ENCODE measurements around the gene PTPRD. TPM values are rescaled to one million over a fixed set of nuclear protein-coding genes. Genes with fewer than 3 reads are reported as not detected.

Gene PTPRD
- total RNA-seq, 2 experiments from 2014 or later: 0.10 TPM; not detected in 1

- H3K4me1 Mint-ChIP-seq (ENCODE audit: low read depth): no peaks in the 10 kb centered on the region
- H3K4me3 Mint-ChIP-seq: no peak overlapping the region
- H3K36me3 Mint-ChIP-seq: no peaks in the 10 kb centered on the region
- no peak overlapping the region for H3K27ac Mint-ChIP-seq
- peaks cover 1% of the 10 kb centered on the region for H3K27me3 Mint-ChIP-seq
- DNase-seq: no peak
- ChIA-PET CTCF (no interaction called here), POLR2A (interaction anchor here (0.6 kb wide), 1 partner anchor 12 kb away, joined by 4 read pairs; no protein-coding TSS in a partner anchor)
- intact Hi-C loops (cut with micrococcal nuclease): no loop called here
- H3K9me3 Mint-ChIP-seq: no peaks in the 10 kb centered on the region
Measured at GRCh38 chr9:8474937-8475336, 2137.9 kb downstream of the PTPRD start.

DNA sequence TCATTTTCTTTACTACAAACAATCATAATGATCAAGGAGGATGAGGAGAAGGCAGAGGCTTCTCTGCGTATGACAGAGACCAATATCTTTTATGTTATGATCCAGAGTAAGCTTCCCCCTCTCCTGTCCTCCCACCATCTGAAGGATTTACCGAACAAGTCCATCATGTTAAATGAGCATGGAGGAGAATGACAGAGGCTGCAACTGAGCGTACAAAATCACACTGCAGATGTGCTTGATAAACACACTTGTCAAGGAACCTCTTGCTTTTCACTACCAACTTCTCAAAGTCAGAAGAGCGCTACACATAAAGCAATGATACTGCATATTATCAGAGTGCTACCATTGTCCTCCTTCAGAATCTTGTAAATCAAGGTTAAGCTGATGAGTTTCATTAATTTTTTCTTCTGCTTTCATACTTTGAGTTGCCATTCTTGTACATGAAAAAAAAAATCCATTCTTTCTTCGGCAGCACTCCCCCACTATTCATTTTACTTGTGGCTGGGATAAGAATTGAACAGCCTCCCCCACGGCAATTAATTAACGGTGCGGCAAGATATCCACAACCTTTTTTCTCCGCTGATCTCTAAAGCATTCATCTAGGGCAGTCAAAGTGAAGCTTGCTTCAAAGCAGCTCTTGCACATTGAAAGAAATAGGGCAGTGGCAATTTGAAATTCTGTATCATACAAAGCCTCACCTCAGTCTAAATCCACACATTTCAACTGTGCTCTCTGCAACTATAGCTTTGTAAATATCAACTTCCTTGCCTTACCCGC, 2139.4 kb downstream of the PTPRD start:
- intact Hi-C loops (cut with micrococcal nuclease): no loop called here

GRCh38 chr9:8468045-8468637, 2144.7 kb downstream of the PTPRD start:
- CTCF ChIA-PET: no interaction called here
- no peak overlapping the region for H3K27ac Mint-ChIP-seq
- intact Hi-C loops (cut with micrococcal nuclease): no loop called here

More for the DNA sequence above, 2139.4 kb downstream of the PTPRD start:
- Mint-ChIP-seq H3K9me3 (no peaks in the 10 kb centered on the region), H3K36me3 (no peaks in the 10 kb centered on the region), H3K4me1 (ENCODE audit: low read depth) (no peaks in the 10 kb centered on the region), H3K4me3 (no peak overlapping the region), H3K27me3 (no peaks in the 10 kb centered on the region), H3K27ac (no peak overlapping the region)
- ChIA-PET POLR2A (no interaction called here), CTCF (no interaction called here)
- no peak for DNase-seq

DNA sequence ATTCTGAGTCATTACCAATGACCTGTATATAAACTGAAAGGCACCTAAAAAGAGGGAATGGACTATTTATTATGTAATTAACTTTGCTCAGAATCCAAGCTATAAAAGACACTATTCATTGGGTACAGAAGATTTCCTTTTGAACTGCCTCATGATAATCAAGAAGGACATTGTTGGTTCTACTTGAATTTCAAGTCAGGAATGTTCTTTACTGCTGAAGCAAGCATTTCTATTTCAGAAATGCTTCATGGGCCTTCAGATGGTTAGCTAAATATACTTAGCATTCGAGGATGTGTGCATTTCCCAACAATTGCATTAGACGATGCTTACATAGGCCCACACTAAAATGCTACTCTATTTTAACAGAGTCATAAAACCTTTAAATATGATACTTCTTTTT, 2155.0 kb downstream of the PTPRD start:
- Mint-ChIP-seq H3K27ac (no peak overlapping the region), H3K36me3 (no peaks in the 10 kb centered on the region), H3K27me3 (no peaks in the 10 kb centered on the region), H3K4me3 (no peak overlapping the region), H3K9me3 (no peaks in the 10 kb centered on the region), H3K4me1 (ENCODE audit: low read depth) (no peaks in the 10 kb centered on the region)
- DNase-seq: no peak
- intact Hi-C loops (cut with micrococcal nuclease): no loop called here
- ChIA-PET CTCF (no interaction called here), POLR2A (interaction anchor here (0.6 kb wide), 1 partner anchor 1045 kb away, joined by 3 read pairs; no protein-coding TSS in a partner anchor)

More at GRCh38 chr9:8468045-8468637, 2144.7 kb downstream of the PTPRD start:
- no peak for DNase-seq
- H3K4me3 Mint-ChIP-seq: no peak overlapping the region
- POLR2A ChIA-PET: no interaction called here
- no peaks in the 10 kb centered on the region for H3K27me3 Mint-ChIP-seq
- no peaks in the 10 kb centered on the region for H3K36me3 Mint-ChIP-seq
- H3K4me1 Mint-ChIP-seq (ENCODE audit: low read depth): no peaks in the 10 kb centered on the region
- no peaks in the 10 kb centered on the region for H3K9me3 Mint-ChIP-seq

DNA sequence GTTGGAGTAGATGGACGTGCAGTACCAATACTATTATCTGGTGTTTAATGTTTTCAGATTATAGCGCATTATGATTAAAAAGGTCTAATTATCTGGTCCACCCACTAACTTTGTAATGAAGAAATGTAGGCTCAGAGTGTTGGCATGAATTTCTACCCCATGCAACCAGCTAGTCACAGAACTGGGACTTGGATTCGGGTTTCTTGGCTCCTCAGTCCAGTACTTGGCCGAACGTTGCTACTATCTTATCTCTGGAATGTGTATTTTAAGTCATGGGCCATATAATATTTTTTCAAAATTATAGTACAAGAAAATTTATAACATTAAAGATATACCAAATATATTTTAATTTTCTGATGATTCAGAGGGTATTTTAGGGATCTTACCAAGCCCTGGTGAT, 2155.7 kb downstream of the PTPRD start:
- no peak for DNase-seq
- H3K27ac Mint-ChIP-seq: no peak overlapping the region
- H3K4me3 Mint-ChIP-seq: no peak overlapping the region
- H3K27me3 Mint-ChIP-seq: no peaks in the 10 kb centered on the region
- H3K4me1 Mint-ChIP-seq (ENCODE audit: low read depth): no peaks in the 10 kb centered on the region
- H3K36me3 Mint-ChIP-seq: no peaks in the 10 kb centered on the region
- ChIA-PET CTCF (no interaction called here), POLR2A (interaction anchor here (0.6 kb wide), 1 partner anchor 1046 kb away, joined by 3 read pairs; no protein-coding TSS in a partner anchor)
- H3K9me3 Mint-ChIP-seq: no peaks in the 10 kb centered on the region
- intact Hi-C loops (cut with micrococcal nuclease): no loop called here

DNA sequence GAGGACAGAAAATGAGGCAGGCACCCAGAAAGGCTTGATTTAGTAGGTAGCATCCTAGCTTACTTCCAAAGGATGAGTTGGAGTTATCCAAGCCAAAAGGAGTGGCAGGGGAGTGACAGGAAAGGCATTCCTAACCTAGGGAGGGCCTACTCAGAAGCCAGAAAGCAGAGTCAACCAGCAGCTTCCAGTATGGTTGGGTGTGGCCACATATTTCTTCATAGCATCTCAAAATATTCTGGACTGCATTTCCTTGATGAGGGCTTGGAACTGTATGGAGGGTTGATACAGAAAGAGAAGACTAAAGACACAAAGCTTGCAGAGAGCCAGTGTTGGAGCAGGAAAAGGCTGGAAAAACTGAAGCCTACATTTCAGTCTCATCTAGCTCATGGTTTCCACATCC, 2156.5 kb downstream of the PTPRD start:
- no peak for DNase-seq
- Mint-ChIP-seq H3K27ac (no peak overlapping the region), H3K36me3 (no peaks in the 10 kb centered on the region), H3K9me3 (no peaks in the 10 kb centered on the region), H3K4me1 (ENCODE audit: low read depth) (no peaks in the 10 kb centered on the region), H3K4me3 (no peak overlapping the region), H3K27me3 (no peaks in the 10 kb centered on the region)
- ChIA-PET CTCF (no interaction called here), POLR2A (no interaction called here)
- intact Hi-C loops (cut with micrococcal nuclease): no loop called here

- intact Hi-C loops (cut with micrococcal nuclease): no loop called here
- POLR2A ChIA-PET: no interaction called here
- CTCF ChIA-PET: no interaction called here
- H3K27me3 Mint-ChIP-seq: no peaks in the 10 kb centered on the region
- no peak for DNase-seq
- no peak overlapping the region for H3K27ac Mint-ChIP-seq
- no peaks in the 10 kb centered on the region for H3K36me3 Mint-ChIP-seq
- H3K4me3 Mint-ChIP-seq: no peak overlapping the region
- H3K4me1 Mint-ChIP-seq (ENCODE audit: low read depth): no peaks in the 10 kb centered on the region
- H3K9me3 Mint-ChIP-seq: no peaks in the 10 kb centered on the region
Measured at GRCh38 chr9:8450810-8451545, 2161.8 kb downstream of the PTPRD start.

GRCh38 chr9:8448226-8448625, 2164.6 kb downstream of the PTPRD start:
- Mint-ChIP-seq H3K27ac (no peak overlapping the region), H3K9me3 (no peaks in the 10 kb centered on the region), H3K36me3 (no peaks in the 10 kb centered on the region), H3K4me1 (ENCODE audit: low read depth) (no peaks in the 10 kb centered on the region), H3K27me3 (no peaks in the 10 kb centered on the region), H3K4me3 (no peak overlapping the region)
- ChIA-PET POLR2A (no interaction called here), CTCF (no interaction called here)
- DNase-seq: no peak
- intact Hi-C loops (cut with micrococcal nuclease): no loop called here

DNA sequence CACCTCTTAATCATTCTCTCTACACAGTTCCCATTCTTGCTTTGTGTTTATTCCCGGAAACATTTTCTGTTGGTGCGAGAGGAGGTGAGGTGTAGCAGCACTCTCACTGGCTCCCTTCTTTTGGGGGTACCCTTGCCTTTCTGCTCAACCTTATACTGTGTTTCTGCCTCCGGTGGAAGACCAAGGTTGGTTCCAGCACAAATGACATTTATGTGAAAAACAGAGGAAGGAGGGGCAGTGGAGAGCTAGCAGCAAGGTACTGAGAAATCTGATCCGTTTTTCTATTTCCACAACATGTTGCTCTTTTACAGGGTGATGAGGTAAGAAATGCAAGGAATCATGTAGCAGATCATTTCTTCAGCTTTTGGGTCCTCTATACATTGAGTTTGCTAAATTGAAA, 2165.2 kb downstream of the PTPRD start:
- CTCF ChIA-PET: no interaction called here
- H3K4me3 Mint-ChIP-seq: no peak overlapping the region
- no peaks in the 10 kb centered on the region for H3K27me3 Mint-ChIP-seq
- H3K27ac Mint-ChIP-seq: no peak overlapping the region
- no peaks in the 10 kb centered on the region for H3K36me3 Mint-ChIP-seq
- POLR2A ChIA-PET: no interaction called here
- no peaks in the 10 kb centered on the region for H3K4me1 Mint-ChIP-seq (ENCODE audit: low read depth)
- DNase-seq: no peak
- intact Hi-C loops (cut with micrococcal nuclease): no loop called here
- H3K9me3 Mint-ChIP-seq: no peaks in the 10 kb centered on the region

DNA sequence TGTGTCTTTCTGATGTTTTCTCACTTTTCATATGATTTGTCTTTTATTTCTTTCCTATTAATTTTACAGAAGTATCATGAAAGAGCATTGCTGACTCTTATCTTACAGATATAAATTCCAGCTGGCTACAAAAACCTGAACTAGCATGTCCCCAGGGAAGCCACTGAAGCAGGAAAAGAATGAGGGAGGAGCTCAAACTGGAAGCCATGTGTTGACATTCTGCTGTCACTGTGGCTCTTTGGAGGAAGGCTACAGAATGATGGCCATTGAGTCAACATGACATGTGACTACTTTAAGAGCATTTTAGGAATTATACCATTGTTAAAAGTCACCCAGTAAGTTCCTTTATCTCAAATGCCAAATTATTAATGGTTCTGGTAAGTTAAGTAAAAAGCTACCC, 2174.9 kb downstream of the PTPRD start:
- intact Hi-C loops (cut with micrococcal nuclease): no loop called here
- H3K27me3 Mint-ChIP-seq: no peaks in the 10 kb centered on the region
- no peak for DNase-seq
- H3K4me1 Mint-ChIP-seq (ENCODE audit: low read depth): peaks cover 6% of the 10 kb centered on the region
- H3K4me3 Mint-ChIP-seq: no peak overlapping the region
- ChIA-PET CTCF (no interaction called here), POLR2A (no interaction called here)
- no peaks in the 10 kb centered on the region for H3K9me3 Mint-ChIP-seq
- H3K27ac Mint-ChIP-seq: no peak overlapping the region
- no peaks in the 10 kb centered on the region for H3K36me3 Mint-ChIP-seq

- intact Hi-C loops (cut with micrococcal nuclease): no loop called here
- CTCF ChIA-PET: no interaction called here
- no peaks in the 10 kb centered on the region for H3K36me3 Mint-ChIP-seq
Measured at GRCh38 chr9:8437259-8437658, 2175.5 kb downstream of the PTPRD start.

DNA sequence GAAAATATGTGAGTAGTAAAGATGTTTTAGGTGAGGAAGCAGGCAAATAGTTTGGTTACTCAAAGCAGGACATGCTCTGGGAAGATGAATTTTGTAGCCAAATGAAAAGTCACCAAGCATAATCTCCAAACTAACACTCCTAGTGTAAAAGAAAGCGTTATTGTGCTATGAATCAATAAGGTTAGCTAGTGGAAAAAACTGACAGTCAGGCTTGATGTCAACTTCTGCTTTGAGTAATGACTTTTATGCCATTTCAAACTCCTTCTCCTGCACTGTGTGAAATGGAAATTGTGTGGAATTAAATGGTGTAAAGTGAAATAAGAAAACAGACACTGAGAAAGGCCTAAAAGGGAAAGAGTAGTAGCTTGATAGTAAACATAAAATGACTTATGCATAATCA, 2176.0 kb downstream of the PTPRD start:
- Mint-ChIP-seq H3K27me3 (no peaks in the 10 kb centered on the region), H3K4me1 (ENCODE audit: low read depth) (peaks cover 6% of the 10 kb centered on the region), H3K9me3 (no peaks in the 10 kb centered on the region), H3K36me3 (no peaks in the 10 kb centered on the region), H3K27ac (no peak overlapping the region), H3K4me3 (no peak overlapping the region)
- CTCF ChIA-PET: no interaction called here
- DNase-seq: no peak
- intact Hi-C loops (cut with micrococcal nuclease): loop anchor here (1.0 kb wide), 1 partner anchor 8 kb away; no protein-coding TSS in a partner anchor
- POLR2A ChIA-PET: no interaction called here

More at GRCh38 chr9:8437259-8437658, 2175.5 kb downstream of the PTPRD start:
- Mint-ChIP-seq H3K27ac (no peak overlapping the region), H3K4me3 (no peak overlapping the region), H3K4me1 (ENCODE audit: low read depth) (peaks cover 6% of the 10 kb centered on the region), H3K9me3 (no peaks in the 10 kb centered on the region), H3K27me3 (no peaks in the 10 kb centered on the region)
- POLR2A ChIA-PET: no interaction called here
- DNase-seq: no peak
